Natural killer cell treated with Interleukin-12 subunit alpha and Interleukin-12 subunit beta and Interleukin-15 and Interleukin-18, amount 100 ng/mL, for 72 hours (primary cell): ENCODE results near the gene FHL2. TPM values are rescaled to one million over a fixed set of nuclear protein-coding genes. Genes with fewer than 3 reads are reported as not detected.
A peak's percentile ranks its signal among the peaks of the same experiment; 100 is the strongest.

Source experiments
- ATAC-seq, 2 donors: fragments of 150-1000 bp; cut with Tn5 transposase in 1 of 2; sonication (Bioruptor Pico), chemical (Tn5 transposase) in 1 of 2; 2 replicates each; pipeline ENCODE4 v1.10.0; 2021
- DNase-seq: peaks from one replicate; pipeline ENCODE4 v3.0.0; 2022; ENCODE audit warnings: low spot score
- H3K27ac Mint-ChIP-seq, 2 donors: 1 replicate in 1 of 2; 2 replicates in 1 of 2; pipeline ENCODE4 v1.8.0; 2022; ENCODE audit warnings: mixed read lengths in 2 of 2, mild to moderate bottlenecking in 1 of 2, moderate library complexity in 1 of 2
- H3K27me3 Mint-ChIP-seq, 2 donors: 1 replicate in 1 of 2; 2 replicates in 1 of 2; pipeline ENCODE4 v1.8.0; 2022; ENCODE audit warnings: mixed read lengths in 2 of 2
- H3K36me3 Mint-ChIP-seq: one replicate; pipeline ENCODE4 v1.8.0; 2022; ENCODE audit warnings: mixed read lengths
- H3K4me1 Mint-ChIP-seq, 2 donors: 1 replicate in 1 of 2; 2 replicates in 1 of 2; pipeline ENCODE4 v1.8.0; 2022; ENCODE audit warnings: low read depth in 2 of 2, mixed read lengths in 2 of 2, mild to moderate bottlenecking in 1 of 2
- H3K4me3 Mint-ChIP-seq: one replicate; pipeline ENCODE4 v1.8.0; 2022; ENCODE audit warnings: mixed read lengths
- H3K9me3 Mint-ChIP-seq: 2 replicates; pipeline ENCODE4 v1.8.0; 2022; ENCODE audit warnings: mixed read lengths
- total RNA-seq, 2 donors: library from RNA; stranded (reverse); gene quantifications; one replicate each; pipeline ENCODE4 v1.2.3, GENCODE V29; 2022

FHL2 gene
- total RNA-seq, 2 donors from 2014 or later: 0.95 TPM; not detected in 1

DNA sequence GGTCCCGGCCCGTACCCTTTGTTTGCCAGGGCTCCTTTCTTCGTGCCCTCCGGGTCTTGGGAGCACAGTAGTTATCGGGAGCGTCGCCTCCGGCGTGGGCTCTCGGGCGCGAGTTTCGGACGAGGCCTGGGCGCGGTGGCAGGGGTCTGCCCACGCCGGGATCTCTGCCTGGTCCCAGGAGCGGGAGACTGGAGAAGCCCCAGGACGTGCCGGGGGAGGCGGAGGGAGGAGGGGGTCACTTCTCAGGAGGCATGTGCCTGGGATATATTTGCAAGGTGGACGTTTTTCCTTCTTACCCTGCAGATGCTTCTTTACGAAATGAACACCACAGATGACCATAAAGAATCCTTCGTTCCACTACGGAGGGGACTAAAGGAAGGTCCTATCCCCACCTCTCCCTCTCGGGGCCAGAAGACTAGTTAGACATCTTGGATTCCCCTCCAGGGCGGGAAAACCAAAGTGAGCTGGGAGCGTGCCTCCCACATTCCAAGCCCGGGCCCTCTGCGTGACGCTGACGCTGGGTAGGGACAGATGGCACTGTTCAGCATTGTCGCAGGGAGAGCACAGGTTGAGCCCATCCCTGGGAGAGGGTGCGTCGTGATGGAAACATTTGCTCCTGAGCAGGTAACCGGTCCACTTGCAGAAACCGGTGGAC, 483 bp upstream of the FHL2 start:
- no peak overlapping the region for H3K27ac Mint-ChIP-seq
- DNase-seq (no peak), ATAC-seq (no peak)
- H3K4me3 Mint-ChIP-seq: peak overlapping the region; percentile 45
- no peaks in the 10 kb centered on the region for H3K4me1 Mint-ChIP-seq
- peaks cover 23 to 26% of the 10 kb centered on the region in 2 donors for H3K27me3 Mint-ChIP-seq
- no peaks in the 10 kb centered on the region for H3K9me3 Mint-ChIP-seq
- no peaks in the 10 kb centered on the region for H3K36me3 Mint-ChIP-seq

DNA sequence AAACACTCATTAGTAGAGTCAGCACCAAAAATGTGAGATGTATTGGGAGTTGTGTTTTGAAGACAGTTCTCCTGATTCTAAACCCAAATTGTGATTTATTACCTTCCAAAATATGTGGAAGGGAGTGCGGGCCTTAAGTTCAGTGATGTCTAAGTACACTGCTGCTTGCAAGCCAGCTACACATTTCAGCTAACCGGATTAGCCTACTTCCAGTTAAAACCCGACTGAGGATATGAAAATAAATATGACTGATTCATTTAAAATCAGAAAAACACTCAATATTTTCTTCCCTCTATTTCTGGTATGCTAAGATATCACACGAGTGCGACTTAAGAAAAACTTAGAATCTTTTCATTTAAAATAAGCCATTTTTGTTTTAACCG, 907 bp downstream of the FHL2 start:
- Mint-ChIP-seq H3K9me3 (no peaks in the 10 kb centered on the region), H3K27me3 (peaks cover 26 to 28% of the 10 kb centered on the region in 2 donors), H3K4me3 (no peak overlapping the region), H3K36me3 (no peaks in the 10 kb centered on the region), H3K4me1 (no peaks in the 10 kb centered on the region), H3K27ac (no peak overlapping the region)
- no peak for DNase-seq
- ATAC-seq: no peak

DNA sequence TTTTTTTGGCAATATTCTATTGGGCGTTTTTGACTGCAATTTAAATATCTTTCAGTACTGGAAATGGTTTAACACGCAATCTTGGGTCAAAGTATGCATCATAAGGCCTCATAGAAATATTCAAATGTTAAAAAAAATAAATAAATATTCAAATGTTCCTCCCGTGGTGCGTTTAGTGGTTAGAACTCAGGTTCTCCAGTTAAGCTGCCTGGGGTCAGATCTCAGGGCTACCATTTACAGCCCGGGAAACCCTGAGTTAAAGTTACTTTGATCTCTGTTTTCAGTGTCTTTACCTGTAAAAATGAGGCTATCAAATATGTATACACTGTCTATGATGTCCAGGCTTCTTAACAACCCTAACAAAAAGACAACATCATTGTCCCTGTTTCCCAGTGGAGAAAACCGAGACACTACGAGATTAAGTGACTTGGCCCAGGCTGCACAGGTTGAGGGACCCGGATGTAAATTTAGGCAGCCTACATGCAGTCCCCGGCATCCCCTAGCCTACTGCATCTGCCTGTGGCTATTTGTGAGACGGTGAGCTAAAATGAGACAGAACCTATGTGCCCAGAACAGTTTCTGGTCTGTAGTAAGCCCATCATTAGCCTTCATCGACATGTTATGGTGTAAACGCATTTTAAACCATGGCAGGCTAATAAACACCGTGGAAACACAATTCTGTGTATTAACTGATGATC, 1.7 kb downstream of the FHL2 start:
- H3K27ac Mint-ChIP-seq: no peak overlapping the region
- no peak for DNase-seq
- no peaks in the 10 kb centered on the region for H3K36me3 Mint-ChIP-seq
- no peak overlapping the region for H3K4me3 Mint-ChIP-seq
- no peaks in the 10 kb centered on the region for H3K4me1 Mint-ChIP-seq
- peaks cover 30 to 31% of the 10 kb centered on the region in 2 donors for H3K27me3 Mint-ChIP-seq
- no peaks in the 10 kb centered on the region for H3K9me3 Mint-ChIP-seq
- ATAC-seq: no peak

DNA sequence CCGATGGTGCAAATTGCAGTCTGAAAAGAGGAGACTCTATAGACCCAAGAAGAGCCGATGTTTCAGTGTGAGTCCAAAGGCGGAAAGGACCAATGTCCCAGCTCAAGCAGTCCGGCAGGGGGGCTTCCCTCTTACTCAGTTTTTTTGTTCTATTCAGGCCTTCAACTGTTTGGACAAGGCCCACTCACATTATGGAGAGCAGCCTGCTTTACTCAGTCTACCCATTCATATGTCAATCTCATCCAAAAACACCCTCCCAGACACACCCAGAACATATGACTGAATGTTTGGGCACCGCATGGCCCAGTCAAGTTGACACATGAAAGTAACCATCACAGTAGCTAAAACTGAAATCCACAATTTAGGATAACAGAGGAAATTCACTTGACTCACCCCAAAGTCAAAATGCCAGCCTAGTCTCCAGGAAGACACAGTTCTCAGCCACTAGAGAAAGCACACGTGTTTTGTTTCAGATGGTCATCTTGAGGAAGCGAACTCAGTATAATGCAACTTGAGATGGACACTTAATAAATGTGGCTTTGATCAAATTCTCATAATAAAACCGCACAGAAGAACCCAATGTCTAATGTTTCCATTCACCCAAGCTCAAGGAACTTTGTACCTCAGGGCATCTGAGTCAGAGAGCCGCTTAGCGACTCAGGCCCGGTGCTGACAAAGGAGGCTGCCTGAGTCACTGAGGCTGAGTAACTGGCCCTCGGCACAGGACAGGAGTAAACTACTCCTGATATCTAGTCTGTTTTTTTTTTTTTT, 2.4 kb downstream of the FHL2 start:
- no peak overlapping the region for H3K4me3 Mint-ChIP-seq
- no peak for ATAC-seq
- H3K4me1 Mint-ChIP-seq: no peaks in the 10 kb centered on the region

DNA sequence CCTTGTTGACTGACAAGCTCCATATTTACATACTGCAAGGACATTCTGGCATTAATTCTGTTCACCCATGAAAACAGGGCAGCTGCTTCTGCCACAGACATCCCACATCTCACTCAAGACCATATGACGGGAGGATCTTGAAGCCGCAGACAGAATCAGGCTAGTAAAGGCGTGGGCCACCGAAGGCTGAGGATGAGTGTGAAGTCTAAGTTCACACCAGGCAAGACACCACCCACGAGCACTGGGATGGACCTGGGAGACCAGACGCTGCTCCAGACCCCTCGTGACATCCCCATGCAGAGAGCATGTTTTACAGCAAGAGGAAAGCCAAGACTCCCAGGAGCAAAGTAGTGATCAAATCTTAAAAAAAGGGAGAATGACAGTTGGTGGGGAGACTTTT, 3.2 kb downstream of the FHL2 start:
- Mint-ChIP-seq H3K4me3 (no peak overlapping the region), H3K36me3 (no peaks in the 10 kb centered on the region), H3K9me3 (no peaks in the 10 kb centered on the region), H3K4me1 (no peaks in the 10 kb centered on the region), H3K27me3 (peaks cover 24 to 29% of the 10 kb centered on the region in 2 donors), H3K27ac (no peak overlapping the region)
- no peak for DNase-seq
- no peak for ATAC-seq

More for the DNA sequence above, 2.4 kb downstream of the FHL2 start:
- DNase-seq: no peak
- Mint-ChIP-seq H3K36me3 (no peaks in the 10 kb centered on the region), H3K27ac (no peak overlapping the region), H3K9me3 (no peaks in the 10 kb centered on the region), H3K27me3 (peaks cover 27 to 31% of the 10 kb centered on the region in 2 donors)

DNA sequence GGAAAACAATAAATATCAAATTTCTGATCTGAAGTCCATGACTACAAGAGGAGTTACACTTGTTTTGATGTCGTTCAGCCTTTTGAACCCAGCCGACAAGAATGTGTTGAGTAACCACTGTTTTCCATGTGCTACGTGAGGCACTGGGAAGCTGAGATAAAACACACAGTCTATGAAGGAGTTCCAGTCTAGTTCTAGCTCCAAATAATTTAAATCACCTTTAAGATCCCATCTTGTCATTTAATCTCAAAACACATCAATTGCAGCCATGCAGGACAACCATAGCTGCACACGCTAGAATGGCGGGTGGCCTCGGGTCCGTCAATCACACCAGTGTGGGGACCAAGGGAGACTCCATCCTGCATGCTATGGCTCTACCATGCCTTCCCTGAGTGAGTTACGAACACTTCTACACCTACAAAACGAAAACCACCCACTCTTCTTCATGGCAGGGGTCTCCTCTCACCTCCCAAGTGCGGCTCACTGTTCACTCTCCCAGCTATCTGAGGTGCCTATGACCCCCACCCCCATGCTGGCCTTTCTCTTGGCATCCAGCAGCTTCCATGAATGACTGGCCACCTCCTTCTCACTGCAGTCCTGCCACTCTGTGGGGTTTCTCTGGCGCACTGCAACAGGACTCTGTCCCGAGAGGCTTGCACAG, 3.8 kb downstream of the FHL2 start:
- H3K36me3 Mint-ChIP-seq: no peaks in the 10 kb centered on the region
- H3K4me3 Mint-ChIP-seq: no peak overlapping the region
- peaks cover 24 to 28% of the 10 kb centered on the region in 2 donors for H3K27me3 Mint-ChIP-seq
- H3K27ac Mint-ChIP-seq: no peak overlapping the region
- H3K4me1 Mint-ChIP-seq: no peaks in the 10 kb centered on the region
- no peak for DNase-seq
- H3K9me3 Mint-ChIP-seq: no peaks in the 10 kb centered on the region
- no peak for ATAC-seq

DNA sequence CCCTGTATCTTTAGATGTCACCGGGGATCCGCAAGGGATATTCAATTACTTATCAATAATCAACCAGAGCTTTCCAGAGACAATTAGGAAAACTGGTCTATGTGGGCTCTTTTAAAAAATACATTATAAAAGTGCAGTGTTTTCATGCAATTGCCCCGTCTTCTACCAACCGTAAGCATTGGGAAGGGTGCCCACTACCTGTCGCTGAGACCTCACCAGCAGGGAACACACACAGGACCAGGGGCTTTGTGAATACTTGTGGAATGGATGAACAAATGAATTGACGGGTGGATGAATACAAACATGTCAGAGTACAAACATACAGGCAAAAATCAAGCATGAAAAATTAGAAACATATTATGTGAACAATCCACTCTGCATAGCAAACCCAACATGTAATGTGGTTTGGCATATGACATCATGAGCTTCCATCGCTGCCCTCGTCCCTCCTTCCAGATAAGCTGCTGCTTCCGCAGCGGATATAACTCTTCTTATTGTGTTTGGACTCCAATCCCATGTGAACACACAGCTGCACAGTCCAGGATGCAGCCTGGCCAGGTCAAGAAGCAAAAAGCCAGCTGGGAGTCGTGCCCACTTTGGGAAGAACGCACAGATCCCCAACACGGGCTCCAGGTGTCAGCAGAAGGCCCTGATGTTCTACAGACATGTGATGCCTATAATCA, 5.3 kb downstream of the FHL2 start:
- no peak overlapping the region for H3K4me3 Mint-ChIP-seq
- H3K4me1 Mint-ChIP-seq: no peaks in the 10 kb centered on the region
- H3K9me3 Mint-ChIP-seq: no peaks in the 10 kb centered on the region
- H3K36me3 Mint-ChIP-seq: no peaks in the 10 kb centered on the region
- H3K27me3 Mint-ChIP-seq: peaks cover 22 to 24% of the 10 kb centered on the region in 2 donors
- no peak overlapping the region for H3K27ac Mint-ChIP-seq
- DNase-seq (no peak), ATAC-seq (no peak)

DNA sequence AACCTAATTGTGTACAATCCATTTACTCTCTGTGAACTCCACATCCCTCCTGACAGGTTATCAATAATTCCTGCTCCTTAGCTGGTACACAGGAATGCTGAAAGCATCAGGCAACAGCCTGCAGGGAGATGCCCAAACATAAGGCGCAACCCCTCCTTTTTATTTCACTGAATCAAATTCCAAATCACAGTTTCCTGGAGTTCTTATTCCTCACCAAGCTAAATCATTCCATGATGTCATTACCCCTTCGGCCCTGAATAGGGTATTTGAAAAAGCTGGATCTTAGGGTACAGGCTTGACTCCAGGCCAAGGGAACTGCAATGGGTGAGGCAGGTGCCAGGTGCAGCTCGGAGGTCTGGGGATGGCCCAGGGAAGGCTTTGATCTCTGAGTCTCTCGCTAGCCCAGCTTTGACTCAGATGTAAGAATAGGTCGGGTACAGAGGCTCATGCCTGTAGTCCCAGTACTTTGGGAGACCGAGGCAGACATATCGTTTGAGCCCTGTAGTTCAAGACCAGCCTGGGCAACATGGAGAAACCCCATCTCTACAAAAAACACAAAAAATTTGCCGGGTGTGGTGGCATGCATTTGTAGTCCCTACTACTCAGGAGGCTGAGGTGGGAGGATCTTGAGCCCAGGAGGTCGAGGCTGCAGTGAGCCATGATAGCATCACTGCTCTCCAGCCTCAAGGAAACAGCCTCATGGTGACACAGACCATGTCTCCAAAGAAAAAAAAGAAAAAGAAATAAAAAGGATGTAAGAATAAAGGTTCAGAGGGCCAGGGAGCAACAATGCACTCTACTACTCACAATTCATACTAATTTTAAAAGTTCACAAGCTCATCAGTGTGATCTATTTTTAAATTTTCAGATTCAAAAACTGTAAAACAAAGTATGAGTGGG, 6.8 kb downstream of the FHL2 start:
- no peak overlapping the region for H3K4me3 Mint-ChIP-seq
- no peaks in the 10 kb centered on the region for H3K4me1 Mint-ChIP-seq
- no peak overlapping the region for H3K27ac Mint-ChIP-seq
- H3K36me3 Mint-ChIP-seq: no peaks in the 10 kb centered on the region
- H3K27me3 Mint-ChIP-seq: peaks cover 24 to 26% of the 10 kb centered on the region in 2 donors
- DNase-seq (no peak), ATAC-seq (no peak)
- no peaks in the 10 kb centered on the region for H3K9me3 Mint-ChIP-seq

DNA sequence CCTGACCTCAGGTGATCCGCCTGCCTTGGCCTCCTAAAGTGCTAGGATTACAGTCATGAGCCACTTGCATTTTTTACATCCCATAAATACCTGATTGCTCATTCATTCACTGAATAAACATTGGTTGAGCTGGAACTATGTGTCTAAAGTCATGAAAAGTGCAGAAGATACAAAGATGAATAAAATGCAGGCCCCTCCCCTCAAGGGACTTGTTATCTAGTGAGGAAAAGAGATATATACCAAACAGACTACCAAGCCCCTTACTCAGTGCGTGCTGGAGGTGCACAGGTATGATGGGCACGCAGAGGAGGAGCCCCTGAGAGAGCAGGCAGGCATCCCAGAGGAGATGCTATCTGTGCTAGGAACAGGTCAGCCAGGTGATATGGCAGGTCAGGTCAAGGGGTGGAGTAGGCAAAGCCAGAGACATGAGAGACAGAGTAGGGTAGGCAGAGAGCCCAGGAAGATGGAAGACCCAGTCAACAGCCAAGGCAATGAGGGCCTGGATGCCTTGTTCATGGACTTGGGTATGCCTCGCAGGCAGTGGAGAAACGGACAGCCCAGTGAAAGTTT, 7.7 kb downstream of the FHL2 start:
- ATAC-seq: peak in 1 of 2 donors; percentile 29
- Mint-ChIP-seq H3K27ac (no peak overlapping the region), H3K9me3 (no peaks in the 10 kb centered on the region), H3K4me3 (no peak overlapping the region), H3K36me3 (no peaks in the 10 kb centered on the region), H3K4me1 (no peaks in the 10 kb centered on the region), H3K27me3 (peaks cover 17 to 24% of the 10 kb centered on the region in 2 donors)
- DNase-seq: no peak

DNA sequence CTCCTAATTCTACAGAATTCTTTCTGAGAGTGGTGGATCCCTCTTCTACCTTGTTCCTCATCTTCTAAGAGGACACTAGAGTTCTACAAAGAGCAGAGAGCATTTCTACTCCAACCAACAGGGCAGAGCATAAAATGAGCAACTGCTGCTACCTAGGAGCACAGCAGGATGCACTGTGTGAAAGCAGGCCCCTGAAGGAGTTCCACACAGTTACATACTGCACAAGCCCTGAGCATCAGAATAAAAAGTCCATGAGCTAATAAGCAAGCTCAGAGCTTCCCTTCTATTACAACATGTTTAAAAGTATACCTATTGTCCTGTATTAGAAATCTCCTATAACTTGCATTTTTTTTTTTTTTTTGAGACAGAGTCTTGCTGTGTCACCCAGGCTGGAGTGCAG, 8.4 kb downstream of the FHL2 start:
- peaks cover 11 to 22% of the 10 kb centered on the region in 2 donors for H3K27me3 Mint-ChIP-seq
- ATAC-seq: peak in 1 of 2 donors; percentile 37
- H3K9me3 Mint-ChIP-seq: no peaks in the 10 kb centered on the region
- H3K4me1 Mint-ChIP-seq: no peaks in the 10 kb centered on the region
- DNase-seq: no peak
- no peak overlapping the region for H3K27ac Mint-ChIP-seq
- no peak overlapping the region for H3K4me3 Mint-ChIP-seq
- no peaks in the 10 kb centered on the region for H3K36me3 Mint-ChIP-seq

DNA sequence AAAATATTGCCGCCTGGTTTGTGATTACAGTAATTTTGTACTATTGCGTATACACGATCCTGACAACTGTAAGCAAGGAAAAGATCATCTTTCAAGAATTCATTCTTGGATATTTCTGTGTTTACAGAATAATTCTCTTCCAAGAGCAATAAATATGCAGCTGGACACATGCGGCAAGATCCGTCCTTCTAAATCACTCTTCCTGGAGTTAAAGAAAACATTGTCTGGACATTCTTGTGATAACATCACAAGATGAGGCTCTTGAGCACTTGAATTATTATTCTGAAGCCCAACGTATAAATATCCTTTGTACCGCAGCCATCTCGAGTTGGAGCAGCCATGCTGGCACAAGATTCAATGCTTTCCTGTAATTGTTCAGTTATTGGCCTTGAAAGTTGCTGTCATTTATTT, 9.9 kb downstream of the FHL2 start:
- Mint-ChIP-seq H3K27me3 (peaks cover 5 to 16% of the 10 kb centered on the region in 2 donors), H3K27ac (no peak overlapping the region), H3K9me3 (no peaks in the 10 kb centered on the region), H3K4me3 (no peak overlapping the region), H3K4me1 (no peaks in the 10 kb centered on the region), H3K36me3 (no peaks in the 10 kb centered on the region)
- no peak for DNase-seq
- ATAC-seq: no peak

DNA sequence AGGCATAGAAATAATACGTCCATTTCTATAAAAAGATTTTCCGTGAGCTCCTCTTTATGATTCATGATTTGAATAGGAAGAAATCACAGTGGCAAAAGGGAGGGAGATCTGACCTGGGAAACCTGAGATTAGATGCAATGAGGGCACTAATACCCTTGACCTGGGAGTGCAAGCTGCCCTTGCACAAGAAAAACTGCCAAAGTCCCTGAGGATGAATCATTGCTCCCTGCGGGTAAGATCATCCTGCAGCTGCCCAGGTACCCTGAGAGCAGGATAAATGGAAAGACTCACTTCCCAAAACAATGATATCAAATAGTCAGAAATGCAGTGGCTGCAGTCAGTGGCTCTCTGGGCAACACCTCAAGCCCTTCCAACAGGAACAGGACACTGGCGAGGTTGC, 11.6 kb downstream of the FHL2 start:
- ATAC-seq: no peak
- DNase-seq: no peak
- no peak overlapping the region for H3K27ac Mint-ChIP-seq
- no peaks in the 10 kb centered on the region for H3K36me3 Mint-ChIP-seq
- H3K4me3 Mint-ChIP-seq: no peak overlapping the region
- H3K4me1 Mint-ChIP-seq: no peaks in the 10 kb centered on the region
- no peaks in the 10 kb centered on the region for H3K9me3 Mint-ChIP-seq
- peaks cover 2 to 8% of the 10 kb centered on the region in 2 donors for H3K27me3 Mint-ChIP-seq
